Endothelial cell of umbilical vein (primary cell): ENCODE data around the gene AUTS2. TPM values are rescaled to one million over a fixed set of nuclear protein-coding genes. Genes with fewer than 3 reads are reported as not detected.

ENCODE experiments used
- BruUV-seq: library from RNA; stranded (reverse); fragments of 400-500 nt; replicated peaks from 2 replicates; lab custom pipeline; 2021; lab: Mats Ljungman, UMichigan
- CTCF ChIA-PET: fragments of 300-600, 350-600 bp; sonication (Branson Sonifier 250); formaldehyde crosslinking; loops from one replicate; lab custom pipeline; 2021; ENCODE audit warnings: antibody characterized with exemption, inconsistent platforms; lab: Charles Lee
- POLR2A ChIA-PET: fragments of 300-600, 350-600 bp; sonication (Branson Sonifier 250); formaldehyde crosslinking; loops from one replicate; lab custom pipeline; 2021; ENCODE audit warnings: antibody characterized with exemption, inconsistent platforms; lab: Charles Lee
- DNase-seq: peaks from one replicate; pipeline ENCODE4 v3.0.0-alpha.2; 2011; ENCODE audit warnings: low read depth, low spot score
- FAIRE-seq: peaks from 2 replicates; lab custom pipeline; 2011; peaks lifted over from hg19 to GRCh38; lab: Jason Lieb, UNC
- H2AFZ ChIP-seq: 2 replicates; pipeline ENCODE4 v1.6.0; 2012; ENCODE audit warnings: low read depth, low read length, control low read depth, inconsistent platforms
- H3K27ac ChIP-seq: 2 replicates; pipeline ENCODE4 v1.5.1; 2011; ENCODE audit warnings: low read depth, mild to moderate bottlenecking, control low read depth, low read length, moderate library complexity; ENCODE audit not compliant: insufficient read depth
- H3K27me3 ChIP-seq, 2 experiments: 2 replicates each; pipeline versions ENCODE4 v1.6.0 to v1.6.1; 2011; ENCODE audit warnings: low read length in 2 of 2, mixed read lengths in 1 of 2; ENCODE audit not compliant: control insufficient read depth in 2 of 2, insufficient read depth in 2 of 2
- H3K36me3 ChIP-seq, 2 experiments: 2 replicates in 1 of 2; 3 replicates in 1 of 2; pipeline ENCODE4 v1.5.1; 2011; ENCODE audit warnings: low read length in 2 of 2, mild to moderate bottlenecking in 1 of 2, moderate library complexity in 1 of 2; ENCODE audit not compliant: control insufficient read depth in 2 of 2, insufficient read depth in 2 of 2; ENCODE audit errors: extremely low read depth in 1 of 2
- H3K4me1 ChIP-seq: 3 replicates; pipeline ENCODE4 v1.5.1; 2011; ENCODE audit warnings: mild to moderate bottlenecking, low read length; ENCODE audit not compliant: control insufficient read depth, insufficient read depth; ENCODE audit errors: extremely low read depth
- H3K4me2 ChIP-seq: 2 replicates; pipeline ENCODE4 v1.6.1; 2011; ENCODE audit warnings: low read length, control low read depth, mixed read lengths; ENCODE audit not compliant: insufficient read depth
- H3K4me3 ChIP-seq, 3 experiments: fragments of 200-600 bp in 1 of 3; sonication (generic), shearing (Covaris generic) in 1 of 3; replicated peaks in 1 of 3; 2 replicates each; pipeline ENCODE4 v1.5.1; 2011 to 2016; ENCODE audit warnings: control low read depth in 3 of 3, low read length in 3 of 3, mild to moderate bottlenecking in 2 of 3, inconsistent platforms in 1 of 3, low read depth in 1 of 3, moderate library complexity in 1 of 3; ENCODE audit not compliant: insufficient read depth in 1 of 3
- H3K79me2 ChIP-seq: 2 replicates; pipeline ENCODE4 v1.6.0; 2012; ENCODE audit warnings: low read length, inconsistent platforms; ENCODE audit not compliant: control insufficient read depth, insufficient read depth
- H3K9ac ChIP-seq: replicated peaks from 2 replicates; pipeline ENCODE3; 2011; ENCODE audit warnings: low read length, control low read depth; ENCODE audit not compliant: insufficient read depth; ENCODE audit errors: extremely low read depth
- H3K9me1 ChIP-seq: replicated peaks from 3 replicates; pipeline ENCODE4 v1.6.0; 2011; ENCODE audit warnings: mild to moderate bottlenecking, low read length; ENCODE audit not compliant: control insufficient read depth, insufficient read depth; ENCODE audit errors: extremely low read depth
- H3K9me3 ChIP-seq: replicated peaks from 2 replicates; pipeline ENCODE4 v1.5.1; 2012; ENCODE audit warnings: low read length, inconsistent platforms; ENCODE audit not compliant: control insufficient read depth, insufficient read depth
- H4K20me1 ChIP-seq: replicated peaks from 2 replicates; pipeline ENCODE3; 2011; ENCODE audit warnings: mild to moderate bottlenecking, low read length; ENCODE audit not compliant: control insufficient read depth, insufficient read depth; ENCODE audit errors: extremely low read depth
- EZH2 ChIP-seq: IDR thresholded peaks from 2 replicates; pipeline ENCODE4 v1.6.1; 2012; ENCODE audit warnings: borderline replicate concordance, low read depth, mild to moderate bottlenecking, moderate library complexity, low read length, inconsistent platforms; ENCODE audit not compliant: severe bottlenecking
- FOS ChIP-seq: IDR thresholded peaks from 2 replicates; pipeline ENCODE4 v1.6.1; 2011; ENCODE audit warnings: mild to moderate bottlenecking, low read length, moderate library complexity, borderline replicate concordance; ENCODE audit not compliant: insufficient read depth
- GATA2 ChIP-seq: IDR thresholded peaks from 2 replicates; pipeline ENCODE4 v1.7.0; 2011; ENCODE audit warnings: low read depth, mild to moderate bottlenecking, moderate library complexity, mixed read lengths, low read length; ENCODE audit not compliant: insufficient read length, insufficient read depth
- JUN ChIP-seq: IDR thresholded peaks from 2 replicates; pipeline ENCODE4 v1.6.1; 2011; ENCODE audit warnings: borderline replicate concordance, low read depth; ENCODE audit not compliant: insufficient read length, insufficient read depth
- MYC ChIP-seq: IDR thresholded peaks from one replicate; pipeline ENCODE4 v1.6.1; 2011; ENCODE audit warnings: mild to moderate bottlenecking, low read depth, low read length
- POLR2A ChIP-seq: IDR thresholded peaks from 2 replicates; pipeline ENCODE4 v1.6.1; 2012; ENCODE audit warnings: low read depth, mild to moderate bottlenecking, control low read depth, low read length
- POLR2AphosphoS5 ChIP-seq: IDR thresholded peaks from 2 replicates; pipeline ENCODE4 v1.6.1; 2012; ENCODE audit warnings: low read depth, mild to moderate bottlenecking, control low read depth, low read length, moderate library complexity; ENCODE audit not compliant: insufficient read depth
- dilution Hi-C: fragments of 300-500 bp; cut with MboI; formaldehyde crosslinking; loops from one replicate; pipeline ENCODE4 v1.15.0; 2019; ENCODE audit warnings: low sequenced_read_pairs; ENCODE audit not compliant: extremely low pct_ligation_motif_present
- intact Hi-C: fragments of 100-400 bp; cut with micrococcal nuclease; formaldehyde crosslinking; loops from one replicate; pipeline ENCODE4 v1.10.0; 2022
- polyA plus RNA-seq, 4 experiments: library from polyadenylated mRNA; depleted of rRNA in 3 of 4; stranded (reverse) in 3 of 4; unstranded in 1 of 4; fragments of >200 nt; gene quantifications; 2 replicates each; pipeline versions ENCODE4 v1.2.1 to v1.2.3, GENCODE V29; 2011 to 2012; ENCODE audit warnings: missing spikeins in 1 of 4
- total RNA-seq: library from RNA; stranded (reverse); gene quantifications from 2 replicates; pipeline ENCODE4 v1.2.3, GENCODE V29; 2021
- TF ChIP-seq, protein P1 (sequence below), 2 donors: IDR thresholded peaks; 1 replicate in 1 of 2; 2 replicates in 1 of 2; pipeline ENCODE4 v1.5.1; 2011; ENCODE audit warnings: low read length in 2 of 2, mild to moderate bottlenecking in 2 of 2, moderate library complexity in 2 of 2, control low read depth in 1 of 2, inconsistent platforms in 1 of 2, low read depth in 1 of 2; ENCODE audit not compliant: insufficient read depth in 1 of 2; ENCODE audit errors: extremely low read depth in 1 of 2
- TF ChIP-seq, protein P2 (sequence below): IDR thresholded peaks from 2 replicates; pipeline ENCODE4 v1.6.1; 2011; ENCODE audit not compliant: insufficient read depth, insufficient read length

Gene AUTS2
- total and polyA plus RNA-seq, 2 donors (not counting 3 experiments of a cell fraction or from before 2014, with no cell fraction given): 0.59 to 8.0 TPM

- H3K27me3 ChIP-seq: no peaks in the 10 kb centered on the region
- TF ChIP-seq GATA2: no peak
- TF ChIP-seq POLR2AphosphoS5: no peak
- TF ChIP-seq MYC: no peak
- TF ChIP-seq FOS: no peak
- TF ChIP-seq, protein P1, sequence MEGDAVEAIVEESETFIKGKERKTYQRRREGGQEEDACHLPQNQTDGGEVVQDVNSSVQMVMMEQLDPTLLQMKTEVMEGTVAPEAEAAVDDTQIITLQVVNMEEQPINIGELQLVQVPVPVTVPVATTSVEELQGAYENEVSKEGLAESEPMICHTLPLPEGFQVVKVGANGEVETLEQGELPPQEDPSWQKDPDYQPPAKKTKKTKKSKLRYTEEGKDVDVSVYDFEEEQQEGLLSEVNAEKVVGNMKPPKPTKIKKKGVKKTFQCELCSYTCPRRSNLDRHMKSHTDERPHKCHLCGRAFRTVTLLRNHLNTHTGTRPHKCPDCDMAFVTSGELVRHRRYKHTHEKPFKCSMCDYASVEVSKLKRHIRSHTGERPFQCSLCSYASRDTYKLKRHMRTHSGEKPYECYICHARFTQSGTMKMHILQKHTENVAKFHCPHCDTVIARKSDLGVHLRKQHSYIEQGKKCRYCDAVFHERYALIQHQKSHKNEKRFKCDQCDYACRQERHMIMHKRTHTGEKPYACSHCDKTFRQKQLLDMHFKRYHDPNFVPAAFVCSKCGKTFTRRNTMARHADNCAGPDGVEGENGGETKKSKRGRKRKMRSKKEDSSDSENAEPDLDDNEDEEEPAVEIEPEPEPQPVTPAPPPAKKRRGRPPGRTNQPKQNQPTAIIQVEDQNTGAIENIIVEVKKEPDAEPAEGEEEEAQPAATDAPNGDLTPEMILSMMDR (IDR thresholded peaks at IDR 0.05; ENCODE audit: extremely low read depth in 1 of 2, insufficient read depth in 1 of 2, low read depth in 1 of 2, low read length in 2 of 2): no peak
- no peak for TF ChIP-seq JUN
- no peak for TF ChIP-seq EZH2
- TF ChIP-seq POLR2A: no peak
- TF ChIP-seq, protein P2, sequence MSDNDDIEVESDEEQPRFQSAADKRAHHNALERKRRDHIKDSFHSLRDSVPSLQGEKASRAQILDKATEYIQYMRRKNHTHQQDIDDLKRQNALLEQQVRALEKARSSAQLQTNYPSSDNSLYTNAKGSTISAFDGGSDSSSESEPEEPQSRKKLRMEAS: no peak
- no peaks in the 10 kb centered on the region for H4K20me1 ChIP-seq
- no peak overlapping the region for H3K4me2 ChIP-seq
- FAIRE-seq (no peak), DNase-seq (no peak)
- H3K36me3 ChIP-seq: no peaks in the 10 kb centered on the region
- H3K79me2 ChIP-seq: no peaks in the 10 kb centered on the region
- intact Hi-C loops: no loop called here
- dilution Hi-C loops: no loop called here
- H3K9me3 ChIP-seq: no peaks in the 10 kb centered on the region
- POLR2A ChIA-PET: no interaction called here
- CTCF ChIA-PET: no interaction called here
- H3K4me1 ChIP-seq: no peaks in the 10 kb centered on the region
- no peaks in the 10 kb centered on the region for H3K9me1 ChIP-seq
- no peak overlapping the region for H3K4me3 ChIP-seq
- H3K27ac ChIP-seq: no peak overlapping the region
- no peak overlapping the region for H2AFZ ChIP-seq
- no TSS peak for BruUV-seq
- no peak overlapping the region for H3K9ac ChIP-seq
These were observed 1123.2 kb downstream of the AUTS2 start for GRCh38 chr7:70721500-70721899.
